NCI-H460 (cell line): ENCODE measurements around the gene PDE2A. TPM values are rescaled to one million over a fixed set of nuclear protein-coding genes. Genes with fewer than 3 reads are reported as not detected.
A peak's percentile ranks its signal among the peaks of the same experiment; 100 is the strongest.
"Not testable (repeated sequence)": the region's sequence is repeated elsewhere in the genome, so short reads cannot be mapped to it uniquely, and the experiment has no call there.

Source experiments
- DNase-seq: peaks from one replicate; pipeline ENCODE4 v3.0.0-alpha.2; 2016; ENCODE audit warnings: low read depth; ENCODE audit errors: extremely low read depth
- total RNA-seq: library from RNA; depleted of rRNA; stranded (reverse); fragments of >200 nt; shearing (Covaris generic); gene quantifications from 2 replicates; pipeline ENCODE4 v1.2.3, GENCODE V29; 2014

Gene PDE2A
- total RNA-seq, 1 experiment from 2014 or later = 0.92 TPM

DNA sequence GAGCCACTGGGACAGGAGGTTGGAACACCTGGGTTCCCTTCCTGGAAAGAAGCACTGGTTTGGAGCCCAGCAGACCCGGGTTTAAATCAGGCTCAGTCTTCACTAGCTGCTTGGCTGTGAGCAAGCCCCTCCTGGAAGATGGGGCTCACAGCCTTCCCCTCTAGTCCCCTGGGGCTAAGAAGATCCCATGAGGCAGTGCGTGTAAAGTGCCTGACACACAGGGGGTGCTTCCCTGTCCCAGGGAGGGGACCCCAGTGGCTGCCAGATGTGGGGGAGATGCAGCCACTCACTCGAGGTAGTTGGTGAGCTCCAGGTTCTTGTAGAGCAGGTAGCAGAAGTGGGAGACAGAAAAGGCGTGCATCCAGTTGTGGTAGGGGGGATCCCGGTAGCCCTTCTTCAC lies 93.2 kb downstream of the PDE2A start:
- no peak for DNase-seq

DNA sequence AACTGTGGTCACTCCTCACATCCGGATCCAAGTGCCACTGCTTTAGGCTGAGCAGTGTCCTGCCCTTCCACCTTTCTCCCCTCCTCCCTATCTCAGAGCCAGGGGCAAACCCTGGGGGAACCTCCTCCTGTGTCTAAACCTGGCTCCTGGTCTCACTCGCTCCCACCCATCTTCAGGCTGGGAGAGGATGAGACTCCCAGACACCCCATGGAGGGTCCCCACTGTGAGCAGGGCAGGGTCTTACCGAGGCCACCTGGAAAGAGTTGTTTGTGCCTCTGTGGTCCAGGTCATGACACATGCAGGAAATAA lies 93.6 kb downstream of the PDE2A start:
- DNase-seq = no peak

DNA sequence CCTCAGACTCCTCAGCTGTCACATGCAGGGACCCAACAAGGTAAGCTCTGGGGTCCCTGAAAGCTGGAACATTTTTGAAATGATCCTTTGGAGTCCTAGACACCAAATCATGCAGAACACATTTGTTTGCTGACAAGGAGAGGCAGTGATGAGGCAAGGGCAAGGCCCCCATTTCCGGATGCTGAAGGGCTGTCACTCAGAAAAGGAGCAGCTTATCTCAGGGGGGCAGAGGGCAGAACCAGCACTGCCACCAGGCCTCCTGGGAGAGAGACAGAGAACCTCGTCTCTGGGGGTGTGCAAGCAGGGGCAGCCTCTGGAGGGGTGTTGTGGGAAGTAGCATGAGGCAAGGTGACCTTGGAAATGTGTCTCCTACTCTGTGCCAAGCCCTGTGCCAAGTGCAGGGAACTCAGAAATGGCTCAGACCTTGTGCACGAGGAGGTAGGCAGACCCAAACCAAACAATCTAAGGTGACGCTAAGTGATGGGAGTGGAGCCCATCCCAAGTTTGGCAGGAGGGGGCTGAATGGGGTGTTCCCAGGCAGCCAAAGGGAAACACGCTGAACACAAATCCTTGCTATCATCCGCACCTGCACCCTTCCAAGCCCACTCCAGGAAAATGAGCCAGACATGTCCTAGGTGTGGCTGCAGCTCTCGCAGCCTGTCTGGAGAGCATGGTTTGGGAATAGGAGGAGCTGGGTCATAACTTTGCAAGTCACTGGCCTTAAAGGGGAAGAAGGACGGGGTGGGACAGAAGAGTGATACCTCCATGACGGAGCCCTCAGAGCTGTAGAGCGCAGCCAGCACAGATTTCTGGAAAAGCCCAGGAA lies 94.2 kb downstream of the PDE2A start:
- no peak for DNase-seq

GRCh38 chr11:72578991-72579815 lies 95.0 kb downstream of the PDE2A start:
- DNase-seq = no peak

DNA sequence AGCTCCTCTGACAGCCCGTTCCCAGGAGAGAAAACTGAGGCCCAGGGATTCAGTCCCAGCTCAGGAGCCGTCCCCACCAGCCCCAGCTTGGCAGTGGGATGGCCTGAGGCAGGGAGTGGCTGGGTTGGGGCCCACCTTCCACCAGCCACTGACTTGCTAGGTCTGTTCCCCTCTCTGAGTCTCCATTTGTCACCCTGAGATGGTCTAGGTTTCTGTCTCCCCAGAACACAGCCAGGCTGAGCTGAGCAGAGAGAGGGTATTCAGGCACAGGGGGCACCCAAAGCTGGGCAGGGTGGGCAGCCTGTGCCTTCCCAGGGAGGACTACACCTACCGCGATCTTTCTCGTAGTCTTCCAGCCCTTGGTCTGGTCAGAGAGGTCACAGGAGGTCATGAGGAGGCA lies 95.7 kb downstream of the PDE2A start:
- DNase-seq = no peak

GRCh38 chr11:72578051-72578450 lies 96.2 kb downstream of the PDE2A start:
- DNase-seq = no peak

DNA sequence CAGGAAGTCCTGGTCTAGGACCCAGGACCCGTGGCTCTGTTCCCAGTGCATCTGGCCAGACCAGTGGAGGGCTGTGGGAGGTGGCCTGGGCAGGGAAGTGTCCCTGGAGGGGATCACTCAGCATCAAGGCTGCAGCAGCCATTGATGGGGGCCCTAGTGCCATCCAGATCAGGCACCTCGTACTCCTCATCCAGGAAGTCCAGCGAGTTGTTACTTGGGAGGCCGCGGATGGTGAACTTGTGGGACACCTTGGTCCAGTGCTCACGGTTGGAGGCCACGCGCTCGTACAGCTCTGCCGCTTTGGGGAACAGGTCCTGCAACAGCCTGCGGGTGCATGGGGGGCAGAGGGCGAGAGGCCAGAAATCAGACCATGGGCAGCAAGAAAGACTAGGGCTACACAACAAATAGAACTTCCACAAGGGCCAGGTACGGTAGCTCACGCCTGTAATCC lies 96.9 kb downstream of the PDE2A start:
- no peak for DNase-seq

GRCh38 chr11:72576661-72577060 lies 97.6 kb downstream of the PDE2A start:
- no peak for DNase-seq

DNA sequence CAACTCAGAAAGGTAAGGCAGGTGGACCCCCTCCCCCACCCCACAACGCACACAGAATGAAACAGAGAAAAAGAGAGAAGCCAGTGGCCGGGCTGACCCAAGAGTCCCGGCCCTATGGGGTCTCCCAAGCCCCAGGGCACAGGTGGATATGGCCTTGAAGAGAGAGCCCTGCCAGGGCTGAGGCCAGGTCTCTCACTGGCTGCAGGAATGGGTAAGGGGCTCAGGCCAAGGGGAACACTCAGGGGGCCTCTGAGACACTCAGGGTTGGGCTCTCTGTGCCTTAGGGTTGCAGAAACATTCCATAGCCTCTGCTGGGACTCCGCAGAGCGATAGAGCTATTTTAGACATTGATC lies 98.0 kb downstream of the PDE2A start:
- no peak for DNase-seq

- DNase-seq = no peak
Observed at GRCh38 chr11:72575533-72576242, 98.5 kb downstream of the PDE2A start.

DNA sequence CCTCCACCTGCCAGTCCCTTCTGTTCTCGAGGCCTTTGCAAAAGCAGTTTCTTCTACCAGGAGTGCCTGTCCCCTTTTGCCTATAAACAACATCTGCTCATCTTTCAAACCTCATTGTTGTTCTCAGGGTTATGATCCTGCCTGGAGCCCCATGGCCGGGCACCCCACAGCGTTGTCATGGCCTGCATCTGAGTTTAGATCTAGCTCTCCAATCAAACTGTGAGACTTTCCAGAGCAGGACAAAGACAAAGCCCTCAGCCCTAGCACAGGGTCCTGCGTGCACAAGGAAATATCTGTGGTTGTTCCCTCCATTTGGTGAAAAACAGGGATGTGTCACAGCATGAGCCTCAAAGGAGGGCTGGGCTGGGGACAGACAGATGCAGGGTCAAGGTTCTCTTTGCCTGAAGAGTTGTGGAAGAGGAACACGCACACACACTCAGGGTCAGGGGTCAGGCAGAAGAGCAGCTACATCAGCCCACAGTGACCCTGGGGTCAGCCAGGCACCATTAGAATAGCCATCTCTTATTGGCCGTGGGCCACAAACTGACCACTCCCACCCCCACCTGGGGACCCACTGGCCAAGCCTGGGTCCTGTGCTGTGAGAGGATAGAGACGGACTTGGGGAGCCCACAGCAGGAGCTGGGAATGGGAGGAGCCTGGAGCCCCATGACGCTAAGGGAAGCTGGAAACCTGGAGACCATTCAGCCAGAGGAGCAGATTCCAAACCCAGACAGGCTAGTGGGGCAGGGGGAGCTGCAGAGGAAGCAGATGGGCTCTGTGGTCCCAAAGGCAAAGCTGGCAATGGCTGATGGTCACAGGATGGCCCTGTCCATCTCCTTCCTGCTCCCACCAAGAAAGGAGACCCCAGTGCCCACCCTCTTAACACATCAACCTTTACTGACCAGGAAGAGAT lies 99.4 kb downstream of the PDE2A start:
- no peak for DNase-seq

DNA sequence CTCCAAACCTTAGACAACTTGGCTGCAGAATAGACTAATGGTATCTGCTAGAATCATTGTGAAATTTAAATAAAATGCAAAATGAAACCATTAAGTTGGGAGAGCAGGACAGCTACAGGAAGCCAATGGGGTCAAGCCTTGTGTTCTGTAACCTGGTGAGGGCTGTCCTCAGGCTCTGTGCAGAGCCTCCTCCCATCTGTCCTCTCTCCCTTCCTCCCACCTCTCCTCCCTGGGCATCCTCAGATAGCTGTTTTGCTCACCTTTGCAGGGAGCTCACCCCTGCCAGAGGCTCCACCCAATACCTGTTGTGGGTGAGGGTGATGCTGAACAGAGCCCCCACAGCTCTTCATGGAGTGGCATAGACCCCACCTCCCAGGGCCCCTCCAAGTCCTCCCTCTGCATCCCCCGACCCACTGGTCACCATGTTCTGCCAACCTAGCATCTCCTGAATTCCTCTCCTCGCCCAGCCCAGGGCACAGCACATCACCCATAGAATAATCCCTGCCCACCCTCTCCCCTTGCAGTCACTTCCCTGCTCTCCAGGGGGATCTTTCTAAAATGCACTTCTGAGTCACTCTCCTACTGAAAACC lies 100.3 kb downstream of the PDE2A start:
- no peak for DNase-seq

DNA sequence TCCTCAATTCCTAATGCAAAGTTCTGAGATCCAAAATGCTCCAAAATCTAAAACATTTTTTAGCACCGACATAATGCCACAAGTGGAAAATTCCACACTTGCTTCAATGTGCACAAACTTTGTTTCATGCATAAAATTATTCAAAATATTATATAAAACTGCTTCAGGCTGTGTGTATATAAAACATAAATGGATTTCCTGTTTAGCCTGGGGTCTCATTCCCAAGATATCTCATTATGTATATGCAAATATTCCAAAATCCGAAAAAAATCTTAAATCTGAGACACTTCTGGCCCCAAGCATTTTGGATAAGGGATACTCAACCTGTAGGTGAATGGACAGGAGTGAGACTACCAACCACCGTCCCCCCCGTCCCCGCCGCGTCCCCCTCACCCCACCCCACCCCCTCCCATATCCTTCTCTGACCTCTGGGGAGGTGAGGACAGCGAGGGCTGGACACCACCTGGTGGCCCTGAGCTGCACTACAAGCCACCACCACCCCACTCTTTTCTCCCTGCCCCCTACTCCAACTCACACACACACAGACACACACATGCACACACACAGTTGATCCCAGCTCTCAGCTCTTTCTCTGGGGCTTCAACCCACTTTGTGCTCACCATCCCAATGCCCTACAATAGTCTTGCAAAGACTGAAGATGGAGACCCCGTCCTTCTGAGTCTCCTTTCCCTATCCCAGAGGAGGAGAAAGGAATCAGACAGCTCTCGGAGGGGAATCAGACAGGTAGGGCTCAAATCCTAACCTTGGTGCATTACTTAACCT lies 101.0 kb downstream of the PDE2A start:
- peak; percentile 28 for DNase-seq

GRCh38 chr11:72572540-72572939 lies 101.7 kb downstream of the PDE2A start:
- DNase-seq = not testable (repeated sequence)

- no peak for DNase-seq
Observed at GRCh38 chr11:72570893-72571661, 103.1 kb downstream of the PDE2A start.

DNA sequence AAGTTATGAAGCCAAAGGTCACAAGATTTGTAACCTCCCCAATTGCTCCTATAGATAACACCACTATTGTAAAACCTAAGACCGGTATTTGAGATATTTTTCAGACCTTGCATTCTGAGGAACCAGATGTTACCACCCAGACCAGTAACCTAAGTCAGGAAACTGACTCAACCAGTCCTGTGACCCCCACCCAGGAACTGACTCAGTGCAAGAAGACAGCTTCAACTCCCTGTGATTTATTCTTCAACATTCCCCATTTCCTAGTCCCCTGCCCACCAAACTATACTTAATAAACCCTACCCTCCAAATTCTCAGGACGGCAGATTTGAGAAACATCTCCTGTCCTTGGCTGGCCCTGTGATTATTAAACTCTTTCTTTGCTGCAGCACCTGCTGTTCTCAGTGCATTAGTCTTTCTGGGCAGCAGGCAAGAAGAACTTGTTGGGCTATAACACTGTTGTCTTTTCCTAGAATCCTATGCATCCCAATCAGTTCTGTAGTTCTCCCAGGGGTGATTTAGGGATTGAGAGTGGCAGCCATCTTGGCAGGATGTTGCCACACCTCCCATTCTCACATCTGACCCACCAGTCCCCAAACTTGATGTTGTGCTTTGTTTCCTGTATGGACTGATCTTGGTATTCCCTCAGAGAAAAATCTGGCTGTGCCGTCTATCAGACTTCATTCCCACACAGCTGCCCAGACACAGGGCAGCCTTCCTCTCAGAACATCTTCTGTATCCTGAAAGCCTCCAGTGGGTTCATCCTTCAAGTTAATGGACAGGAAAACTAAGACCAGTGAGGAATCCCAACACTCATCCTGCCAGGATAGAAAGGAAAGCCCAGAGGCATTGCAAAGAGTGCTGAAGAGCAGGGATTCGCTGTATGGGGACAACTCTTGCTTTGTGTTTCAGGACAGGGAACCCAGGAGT lies 104.0 kb downstream of the PDE2A start:
- DNase-seq = peak; percentile 74

GRCh38 chr11:72568861-72569260 lies 105.4 kb downstream of the PDE2A start:
- no peak for DNase-seq
